Coronary artery (tissue), 2 donors: ENCODE measurements around the gene HOXB2.
A peak's percentile ranks its signal among the peaks of the same experiment; 100 is the strongest.

Source experiments
- DNase-seq: peaks from one replicate; pipeline ENCODE4 v3.0.0-alpha.2; 2017; ENCODE audit warnings: low spot score
- H3K27ac ChIP-seq, 2 donors: fragments of 200-600 bp; sonication (generic); one replicate each; pipeline ENCODE4 v1.5.1; 2016 to 2019
- H3K4me3 ChIP-seq: fragments of 200-600 bp; sonication (generic); 2 replicates; pipeline ENCODE4 v1.5.1; 2016; ENCODE audit warnings: mild to moderate bottlenecking, moderate library complexity
- TF ChIP-seq, protein P1 (sequence below): fragments of 200-600 bp; sonication (generic); IDR thresholded peaks from one replicate; pipeline ENCODE4 v1.5.1; 2019; ENCODE audit warnings: antibody characterized with exemption

The HOXB2 gene

DNA sequence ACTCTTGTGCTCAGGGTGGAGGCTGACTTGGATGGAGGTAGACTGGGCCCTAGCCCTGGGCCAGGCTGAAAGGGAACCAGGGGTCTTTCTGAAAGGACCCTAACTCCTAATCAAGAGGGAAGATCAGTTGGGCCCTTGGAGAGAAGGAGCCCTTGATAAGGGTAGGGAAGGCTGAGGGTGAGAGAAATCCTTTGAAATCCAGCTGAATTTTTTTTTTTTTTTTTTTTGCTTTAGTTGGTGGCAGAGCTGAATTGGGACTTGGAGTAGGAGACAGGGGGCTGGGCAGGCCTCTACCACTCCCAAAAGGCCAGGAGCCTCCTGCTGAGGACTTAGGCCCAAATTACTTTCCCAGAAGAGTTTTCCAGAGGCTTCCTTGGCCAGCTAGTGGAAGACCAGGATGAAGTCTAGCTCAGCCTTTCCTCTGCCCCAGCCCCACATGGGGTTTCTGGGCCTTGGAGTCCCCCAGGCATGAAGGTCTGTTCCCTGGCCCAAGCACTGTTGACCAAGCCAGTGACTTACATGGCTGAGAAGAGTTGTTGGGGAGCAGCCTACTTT, 45.8 kb upstream of the HOXB2 start:
- TF ChIP-seq, protein P1, sequence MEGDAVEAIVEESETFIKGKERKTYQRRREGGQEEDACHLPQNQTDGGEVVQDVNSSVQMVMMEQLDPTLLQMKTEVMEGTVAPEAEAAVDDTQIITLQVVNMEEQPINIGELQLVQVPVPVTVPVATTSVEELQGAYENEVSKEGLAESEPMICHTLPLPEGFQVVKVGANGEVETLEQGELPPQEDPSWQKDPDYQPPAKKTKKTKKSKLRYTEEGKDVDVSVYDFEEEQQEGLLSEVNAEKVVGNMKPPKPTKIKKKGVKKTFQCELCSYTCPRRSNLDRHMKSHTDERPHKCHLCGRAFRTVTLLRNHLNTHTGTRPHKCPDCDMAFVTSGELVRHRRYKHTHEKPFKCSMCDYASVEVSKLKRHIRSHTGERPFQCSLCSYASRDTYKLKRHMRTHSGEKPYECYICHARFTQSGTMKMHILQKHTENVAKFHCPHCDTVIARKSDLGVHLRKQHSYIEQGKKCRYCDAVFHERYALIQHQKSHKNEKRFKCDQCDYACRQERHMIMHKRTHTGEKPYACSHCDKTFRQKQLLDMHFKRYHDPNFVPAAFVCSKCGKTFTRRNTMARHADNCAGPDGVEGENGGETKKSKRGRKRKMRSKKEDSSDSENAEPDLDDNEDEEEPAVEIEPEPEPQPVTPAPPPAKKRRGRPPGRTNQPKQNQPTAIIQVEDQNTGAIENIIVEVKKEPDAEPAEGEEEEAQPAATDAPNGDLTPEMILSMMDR = no peak
- DNase-seq = no peak
- no peak overlapping the region for H3K27ac ChIP-seq
- H3K4me3 ChIP-seq = no peak overlapping the region

DNA sequence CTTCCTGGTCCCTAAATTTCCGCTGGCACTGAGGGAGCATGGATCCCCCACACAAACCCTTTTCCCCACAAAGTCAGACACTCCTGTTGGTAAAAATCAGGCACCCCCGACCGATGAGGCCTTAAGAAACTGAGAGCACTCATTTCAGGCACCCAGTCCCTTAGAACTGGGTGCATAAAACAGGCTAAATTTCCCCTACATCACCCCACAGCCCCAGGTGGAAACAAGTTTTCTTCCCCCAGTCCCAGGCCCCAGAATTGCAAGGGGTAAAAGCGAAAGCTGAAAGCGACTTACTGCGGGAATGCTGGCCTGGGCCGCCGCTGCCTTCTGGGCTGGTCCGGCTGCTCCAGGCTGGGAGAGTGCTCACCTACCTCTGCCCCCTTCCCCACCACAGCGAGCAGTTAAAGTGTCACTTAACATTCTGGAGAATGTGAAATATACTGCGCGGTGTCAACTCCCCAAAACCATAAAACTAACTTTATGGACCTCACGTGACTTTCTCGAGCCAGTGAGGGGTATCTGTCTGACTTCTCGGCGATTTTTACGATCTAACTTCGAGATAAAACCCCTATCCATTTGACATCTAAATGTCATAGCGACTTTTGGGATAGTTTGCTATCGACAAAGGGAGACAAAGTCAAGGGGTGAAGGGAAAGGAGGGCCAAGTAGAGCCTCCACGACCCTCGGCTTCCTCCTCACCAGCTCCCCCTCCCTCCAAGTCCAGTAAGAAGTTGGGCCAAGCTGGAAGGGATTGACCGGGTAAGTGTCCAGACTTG, 45.1 kb upstream of the HOXB2 start, which contains the start of gene HOXB3:
Gene HOXB3 (minus strand): TSS at position 411 of the 776 bp plus-strand sequence. CDS start 37,767 bp downstream, outside the sequence.
- TF ChIP-seq, protein P1 = no peak
- H3K27ac ChIP-seq = no peak within 1 kb of the TSS
- no peak for DNase-seq
- H3K4me3 ChIP-seq = no peak within 1 kb of the TSS

DNA sequence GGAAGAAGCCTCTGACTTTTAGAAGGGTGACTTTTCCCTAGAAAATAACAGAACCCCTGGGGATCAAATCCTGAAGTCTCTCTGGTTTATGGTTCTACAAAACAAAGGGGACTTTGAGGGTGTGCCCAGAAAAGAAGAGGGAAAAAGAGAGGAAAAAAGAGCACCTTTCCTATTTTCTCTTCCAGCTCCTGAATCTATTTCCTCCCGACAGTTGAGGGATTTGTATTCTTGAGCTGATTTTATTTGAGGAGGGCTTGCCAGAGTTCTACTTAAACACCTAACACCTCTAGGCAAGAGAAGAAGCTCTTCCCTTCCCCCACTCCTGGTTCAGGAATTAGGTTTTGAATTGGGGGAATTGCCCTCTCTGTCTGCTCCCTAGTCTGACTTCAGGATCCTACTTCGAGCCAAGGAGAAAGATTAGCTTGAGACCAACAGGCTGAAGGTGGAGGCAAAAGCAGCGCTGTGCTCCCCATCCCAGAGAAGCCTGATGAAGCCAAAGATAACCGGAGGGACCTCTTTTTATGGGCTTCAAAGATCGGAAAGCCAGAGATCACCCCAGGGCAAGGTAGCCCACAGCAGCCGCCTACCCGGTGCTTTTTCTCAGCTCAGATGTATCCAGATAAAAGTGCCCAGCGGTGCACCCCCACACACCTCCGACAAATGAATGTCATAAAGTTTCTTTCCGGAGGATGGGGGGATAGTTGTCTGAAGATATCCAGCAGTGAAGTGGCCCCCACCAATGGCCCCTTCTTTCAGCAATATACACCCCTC, 44.3 kb upstream of the HOXB2 start:
- DNase-seq = no peak
- TF ChIP-seq, protein P1 = no peak
- Histone ChIP-seq H3K27ac (no peak overlapping the region), H3K4me3 (no peak overlapping the region)

DNA sequence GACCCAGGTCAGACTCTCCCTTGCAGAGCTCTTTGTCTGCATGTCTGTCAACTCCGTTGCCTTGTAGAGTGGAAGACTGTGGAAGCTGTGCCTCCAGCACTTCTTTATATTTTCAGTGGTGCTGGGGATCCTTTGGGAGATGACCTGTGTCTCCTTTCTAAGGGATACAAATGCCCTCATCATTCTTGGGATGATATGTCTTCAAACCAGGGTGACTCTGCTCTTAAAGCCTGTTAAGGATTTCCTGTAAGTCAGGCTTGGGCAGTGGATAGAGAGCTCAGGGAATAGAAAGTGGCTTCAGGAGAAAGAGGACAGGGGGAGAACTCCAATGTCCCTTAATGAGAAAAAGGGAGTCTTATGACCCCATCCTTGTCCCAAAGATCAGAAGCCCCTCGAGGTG, 43.6 kb upstream of the HOXB2 start:
- no peak overlapping the region for H3K4me3 ChIP-seq
- no peak overlapping the region for H3K27ac ChIP-seq
- TF ChIP-seq, protein P1 = no peak
- no peak for DNase-seq

DNA sequence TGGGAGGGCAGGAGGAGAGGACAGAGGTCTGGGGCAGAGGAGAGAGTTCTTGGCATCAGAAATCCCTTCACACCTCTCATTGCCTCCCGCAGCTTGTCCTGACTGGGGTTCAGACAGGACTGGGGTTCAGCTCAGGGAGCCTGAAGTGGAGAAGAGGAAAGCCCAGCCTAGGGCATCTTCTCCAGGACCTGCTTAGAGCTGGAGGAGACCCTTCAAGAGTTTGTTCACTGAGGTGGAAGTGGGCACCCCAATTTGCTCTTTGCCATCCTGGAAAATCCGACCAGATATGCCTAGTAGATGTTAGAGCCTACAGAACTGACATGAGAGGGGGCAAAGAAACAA, 43.1 kb upstream of the HOXB2 start:
- Histone ChIP-seq H3K4me3 (no peak overlapping the region), H3K27ac (peak overlapping the region in 1 of 2 donors; percentile 31)
- no peak for DNase-seq
- TF ChIP-seq, protein P1 = no peak

DNA sequence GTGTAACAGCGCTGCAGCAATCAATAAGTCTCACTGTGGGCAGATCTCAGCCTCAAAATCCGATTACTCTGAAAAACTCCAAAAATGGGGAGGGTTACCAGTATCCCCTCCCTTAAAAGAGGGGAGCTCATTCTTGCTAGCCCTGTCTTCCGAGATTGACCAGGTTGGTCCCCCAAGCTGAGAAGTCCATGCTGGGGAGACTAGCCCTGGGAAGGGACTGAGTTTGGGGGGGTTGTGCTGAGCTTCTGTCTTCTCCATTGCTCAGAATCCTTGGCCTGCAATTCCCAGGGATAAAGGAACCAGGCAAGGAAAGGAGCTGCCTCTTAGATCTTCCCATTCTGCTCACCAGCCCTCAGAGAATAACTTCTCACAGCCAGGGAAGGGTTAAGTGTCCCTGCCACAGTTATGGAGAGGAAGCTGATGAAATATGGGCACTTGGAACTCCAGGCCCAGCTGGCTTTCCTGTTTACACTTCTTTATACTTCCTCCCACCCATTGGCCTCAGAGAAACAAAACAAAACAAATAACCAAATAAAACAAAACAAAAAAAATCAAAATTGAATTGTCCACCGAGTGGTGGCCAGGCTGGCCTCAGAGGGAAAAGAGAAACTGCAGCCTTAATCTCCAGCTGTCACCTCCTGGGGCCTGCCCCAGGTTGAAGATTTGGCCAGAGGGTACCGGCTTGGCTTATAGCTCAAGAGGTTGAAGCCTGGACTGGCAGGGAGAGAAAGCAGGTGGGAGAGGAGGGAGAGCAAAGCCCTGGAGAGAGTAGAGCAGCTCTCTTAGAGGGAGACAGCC, 42.6 kb upstream of the HOXB2 start:
- no peak for DNase-seq
- Histone ChIP-seq H3K27ac (peak overlapping the region in 1 of 2 donors; percentile 43), H3K4me3 (no peak overlapping the region)

More for the DNA sequence above, 42.6 kb upstream of the HOXB2 start:
- TF ChIP-seq, protein P1 = no peak
